ENCODE data around the gene KCNK15.
"Not testable (repeated sequence)": the region's sequence is repeated elsewhere in the genome, so short reads cannot be mapped to it uniquely, and the experiment has no call there.

The KCNK15 gene

DNA sequence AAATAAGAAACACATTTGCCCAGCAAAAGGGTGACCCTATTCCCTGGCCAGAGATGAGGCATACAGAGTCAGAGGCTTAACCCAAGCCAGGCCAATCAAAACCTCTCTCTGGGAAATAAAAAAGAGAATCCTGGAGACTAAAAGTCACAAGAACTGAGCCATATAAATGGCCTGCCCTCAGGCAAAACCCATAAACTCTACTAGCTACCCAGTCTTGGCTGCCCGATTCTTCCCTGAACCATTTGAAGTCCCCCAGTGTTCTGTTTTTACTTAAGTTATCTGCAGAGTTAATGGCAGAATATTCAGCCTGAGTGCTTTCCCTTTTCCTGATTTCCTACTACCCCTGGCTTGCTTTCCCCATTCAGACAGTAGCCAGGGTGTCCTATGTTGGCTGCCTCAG is 13.9 kb downstream of the KCNK15 start:
- DNase-seq = no peak

DNA sequence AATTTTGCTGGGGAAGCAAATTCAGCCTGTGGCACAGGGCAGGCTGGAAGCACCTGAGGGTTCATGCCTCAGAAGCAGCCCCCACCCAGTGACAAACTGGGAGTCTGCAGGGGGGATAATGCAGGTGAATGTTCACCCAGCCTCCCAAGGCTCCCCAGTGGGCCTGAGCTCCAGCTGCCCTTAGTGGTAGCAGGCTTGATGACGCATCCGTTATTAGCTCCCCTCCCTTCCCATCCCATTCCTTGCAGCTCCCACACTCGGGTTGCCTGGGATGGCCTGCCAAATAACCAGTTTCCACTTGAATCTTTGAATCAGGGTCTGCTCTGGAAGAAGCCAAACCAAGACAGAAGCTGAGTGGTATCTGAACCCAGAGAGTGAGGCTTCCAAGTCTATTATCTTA is 15.8 kb downstream of the KCNK15 start:
- no peak for DNase-seq

DNA sequence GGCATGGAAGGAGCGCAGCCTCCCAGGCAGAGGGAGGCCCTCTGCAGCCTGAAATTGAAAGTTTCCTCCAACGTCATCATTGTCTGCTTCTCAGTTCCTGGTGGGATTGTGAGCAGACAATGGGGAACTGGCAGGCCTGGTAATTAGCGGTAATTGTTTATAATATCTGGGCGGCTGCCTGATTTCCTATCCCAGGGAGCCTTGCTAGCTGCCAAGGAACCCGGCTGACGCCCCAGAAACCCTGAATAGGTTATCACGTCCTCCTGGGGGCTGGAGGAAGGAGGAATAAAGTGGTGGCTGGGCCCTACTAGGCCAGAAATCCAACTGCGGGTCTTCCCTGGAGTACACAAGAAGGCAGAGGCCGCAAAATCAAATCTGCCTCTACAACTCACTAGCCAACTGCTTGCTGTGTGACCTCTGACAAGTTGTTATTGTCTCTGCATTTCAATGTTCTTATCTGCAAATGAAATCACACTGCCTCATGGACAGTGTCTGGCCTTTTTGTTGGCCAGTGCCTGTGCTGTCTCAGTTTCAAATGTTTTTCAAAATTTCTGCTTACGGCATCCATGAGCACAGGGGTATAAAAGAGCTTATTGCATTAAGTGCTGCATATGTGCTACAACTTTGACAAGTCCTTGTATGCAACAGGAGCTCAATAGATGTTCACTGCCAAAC is 16.9 kb downstream of the KCNK15 start:
- no peak for DNase-seq

DNA sequence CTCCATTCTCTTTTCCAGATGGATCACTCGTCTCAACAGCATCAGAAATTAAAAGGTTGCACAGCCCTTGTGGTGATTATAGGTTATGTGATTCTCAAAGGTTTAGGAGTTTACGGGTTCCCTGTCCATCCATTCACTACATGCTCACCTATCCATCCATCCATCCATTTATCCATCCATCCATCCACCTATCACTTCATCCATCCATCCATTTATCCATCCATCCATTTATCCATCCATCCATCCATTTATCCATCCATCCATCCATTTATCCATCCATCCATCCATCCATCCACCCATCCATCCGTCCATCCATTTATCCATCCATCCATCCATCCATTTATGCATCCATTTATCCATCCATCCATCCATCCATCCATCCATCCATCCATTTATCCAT is 18.1 kb downstream of the KCNK15 start:
- DNase-seq = not testable (repeated sequence)

- DNase-seq = no peak
Observed at GRCh38 chr20:44765091-44765490, 19.4 kb downstream of the KCNK15 start.

- DNase-seq = no peak
Observed at GRCh38 chr20:44765701-44766347, 20.2 kb downstream of the KCNK15 start.

- no peak for DNase-seq
Observed at GRCh38 chr20:44768256-44768655, 22.6 kb downstream of the KCNK15 start.

DNA sequence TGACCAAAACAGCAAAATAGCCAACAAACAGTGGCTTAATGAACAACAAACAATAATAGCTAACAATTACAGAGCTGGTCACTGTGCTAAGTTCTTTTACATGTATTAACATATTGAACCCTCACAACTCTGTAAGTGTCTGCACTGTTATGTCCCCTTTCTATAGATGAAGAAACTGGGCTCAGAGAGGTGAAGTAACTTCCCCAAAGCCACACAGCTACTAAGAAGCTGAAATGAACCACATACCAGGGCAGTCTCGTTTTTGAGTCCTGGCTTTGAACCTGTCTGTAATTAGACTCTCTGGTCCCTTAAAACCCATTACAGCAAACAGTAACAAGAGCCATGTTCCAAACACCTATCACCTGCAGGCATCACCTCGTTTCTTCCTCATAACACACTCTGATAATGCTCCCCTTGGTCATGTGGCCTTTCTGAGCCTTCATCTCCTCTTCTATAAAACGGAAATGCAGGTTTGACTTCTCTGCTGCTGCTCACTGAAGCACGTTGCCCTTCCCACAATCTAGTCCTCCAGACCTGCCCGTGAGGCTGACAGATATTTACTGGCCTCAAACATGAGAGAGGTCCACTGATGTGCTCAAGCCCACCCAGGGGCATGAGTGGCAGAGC is 23.3 kb downstream of the KCNK15 start:
- no peak for DNase-seq

DNA sequence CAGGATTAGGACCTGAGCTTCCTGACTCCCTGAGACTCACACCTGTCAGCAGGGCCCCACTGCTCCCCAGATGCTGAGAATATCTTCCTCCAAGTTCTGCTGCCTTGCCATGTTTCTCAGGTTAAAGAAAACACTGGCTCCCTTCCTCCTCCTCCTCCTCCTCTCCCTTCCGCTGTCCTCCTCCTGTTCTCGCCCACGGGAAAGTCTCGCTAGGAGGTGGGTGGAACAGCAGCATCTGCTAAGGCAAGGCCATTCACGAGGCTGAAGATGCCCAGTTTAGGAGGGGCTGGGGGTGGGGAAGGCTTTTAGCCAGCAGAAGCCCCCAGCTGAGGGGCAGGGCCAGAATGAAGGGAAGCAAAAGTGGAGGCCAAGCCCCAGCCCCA is 23.8 kb downstream of the KCNK15 start:
- no peak for DNase-seq

- DNase-seq = no peak
Observed at GRCh38 chr20:44770484-44771171, 25.0 kb downstream of the KCNK15 start.

DNA sequence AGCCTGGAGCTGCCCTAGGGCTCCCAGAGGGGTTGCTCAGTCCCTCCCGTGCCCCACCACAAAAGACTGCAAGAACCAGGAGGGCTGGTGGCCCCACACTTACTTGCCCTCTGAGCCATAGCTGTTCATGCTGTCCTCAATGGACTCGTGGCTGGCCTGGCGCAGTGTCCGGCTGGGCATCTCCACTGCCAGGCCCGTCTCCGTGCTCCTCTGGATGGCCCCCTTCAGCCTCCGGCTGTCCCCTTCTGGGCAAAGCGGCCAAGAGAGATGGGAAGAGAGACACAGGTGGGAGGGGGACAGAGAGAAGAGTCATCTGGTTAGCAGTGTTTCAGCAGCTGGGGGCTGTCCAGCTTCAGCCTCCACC is 25.5 kb downstream of the KCNK15 start:
- no peak for DNase-seq

- DNase-seq = no peak
Observed at GRCh38 chr20:44772636-44773035, 27.0 kb downstream of the KCNK15 start.

DNA sequence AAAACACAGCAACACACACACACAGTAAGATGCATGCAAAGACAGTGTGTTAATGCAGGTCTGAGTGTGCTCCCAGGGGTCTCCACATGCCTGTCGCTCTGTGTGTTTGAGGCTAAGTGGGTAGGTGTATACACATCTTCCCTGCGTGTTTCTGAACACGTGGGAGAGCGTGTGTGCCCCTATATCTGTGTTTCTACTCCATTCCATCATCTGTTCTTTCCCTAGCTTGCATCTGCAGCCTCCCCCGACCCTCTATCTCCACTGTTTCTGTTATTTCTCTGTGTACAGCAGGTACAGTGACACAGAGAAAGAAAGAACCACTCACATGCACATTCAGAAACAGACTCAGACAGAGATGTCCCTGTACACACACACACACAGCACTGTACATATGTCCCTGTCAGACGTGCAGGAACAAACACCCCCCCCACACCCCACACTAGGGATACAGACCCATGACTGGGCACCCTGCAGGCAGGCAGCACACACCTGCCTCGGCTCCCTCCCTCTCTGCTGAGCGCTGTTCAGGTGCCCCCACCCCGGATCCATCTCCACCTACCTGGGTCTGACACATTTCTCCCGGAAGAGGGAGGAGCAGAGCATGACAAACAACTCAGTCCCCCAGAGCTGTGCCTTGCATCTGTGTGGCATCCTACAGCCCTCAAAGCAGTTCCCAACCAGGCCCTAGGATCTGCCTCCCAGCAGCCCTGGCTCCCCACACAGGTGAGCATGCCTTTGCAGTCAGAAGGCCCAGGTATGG is 27.6 kb downstream of the KCNK15 start:
- no peak for DNase-seq

DNA sequence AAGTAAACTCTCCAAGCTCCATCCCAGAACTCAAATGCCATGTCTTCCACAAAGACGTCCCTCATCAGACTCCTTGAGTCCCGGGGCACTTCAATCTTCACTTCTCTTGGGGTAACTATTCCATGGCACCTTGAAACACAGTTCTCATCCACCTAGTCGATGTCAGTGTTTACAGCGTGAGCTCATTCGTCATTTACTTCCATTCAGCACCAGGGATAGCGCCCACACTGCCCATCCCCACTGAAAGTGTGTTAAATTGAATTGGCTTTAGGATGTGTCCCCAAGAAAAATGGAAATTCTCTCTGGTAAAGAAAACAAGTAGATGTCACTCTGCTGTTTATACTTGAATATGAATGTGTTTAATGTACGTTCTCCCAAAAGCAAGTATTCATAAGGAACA is 31.3 kb downstream of the KCNK15 start:
- DNase-seq = no peak

- DNase-seq = no peak
Observed at GRCh38 chr20:44780226-44780625, 34.6 kb downstream of the KCNK15 start.

DNA sequence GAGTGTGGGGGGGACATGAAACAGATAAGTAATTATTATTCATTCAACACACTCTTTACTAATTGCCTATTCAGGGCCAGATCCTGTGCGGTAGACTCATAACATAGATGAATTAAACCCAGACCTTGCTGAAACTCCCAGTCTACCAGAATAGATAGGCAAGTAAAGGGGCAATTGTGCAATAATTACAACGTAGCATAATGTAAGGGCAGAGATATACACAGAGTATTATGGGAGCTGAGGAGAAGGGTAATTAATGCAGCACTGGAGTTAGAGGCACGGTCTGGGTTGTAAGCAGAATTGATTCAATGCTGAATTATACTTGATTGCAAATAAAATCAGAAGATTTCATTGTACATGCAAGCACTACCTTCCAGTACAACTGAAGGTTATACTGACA is 35.5 kb downstream of the KCNK15 start:
- DNase-seq = no peak

DNA sequence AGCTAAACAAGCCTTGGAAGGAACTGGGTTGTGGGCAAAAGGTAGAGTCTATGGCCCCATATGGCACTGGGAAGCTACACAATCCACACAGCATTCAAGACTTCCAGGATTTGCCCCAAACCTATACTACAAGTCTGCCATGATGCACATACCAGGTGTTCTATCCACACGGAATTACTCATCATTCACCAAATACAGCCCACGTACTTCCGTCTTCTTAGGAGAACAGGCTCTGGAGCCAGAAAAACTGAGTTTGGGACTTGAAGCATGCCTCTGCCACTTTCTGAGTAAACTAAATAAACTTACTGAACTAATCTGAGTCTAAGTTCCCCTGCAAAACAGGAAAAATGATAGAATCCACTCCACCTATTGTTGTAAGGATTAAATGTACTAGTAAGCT is 36.1 kb downstream of the KCNK15 start:
- no peak for DNase-seq

DNA sequence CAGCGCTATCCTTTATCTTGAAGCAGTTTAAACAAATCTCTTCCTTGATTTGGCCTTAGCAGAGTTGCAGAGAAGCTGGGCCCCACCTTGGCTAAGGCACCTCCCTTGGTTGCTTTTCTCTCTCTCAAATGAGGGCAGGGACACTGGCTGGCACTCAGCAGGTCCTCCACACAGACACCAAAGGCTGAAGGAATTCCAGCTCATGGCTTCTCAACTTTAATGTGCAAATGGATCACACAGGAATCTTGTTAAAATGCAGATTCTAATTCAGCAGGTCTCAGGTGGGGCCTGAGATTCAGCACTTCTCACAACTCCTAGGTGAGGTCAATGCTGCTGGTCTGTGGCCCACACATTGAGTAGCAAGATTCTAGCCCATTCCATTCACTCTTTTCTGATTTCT is 39.0 kb downstream of the KCNK15 start:
- DNase-seq = no peak

DNA sequence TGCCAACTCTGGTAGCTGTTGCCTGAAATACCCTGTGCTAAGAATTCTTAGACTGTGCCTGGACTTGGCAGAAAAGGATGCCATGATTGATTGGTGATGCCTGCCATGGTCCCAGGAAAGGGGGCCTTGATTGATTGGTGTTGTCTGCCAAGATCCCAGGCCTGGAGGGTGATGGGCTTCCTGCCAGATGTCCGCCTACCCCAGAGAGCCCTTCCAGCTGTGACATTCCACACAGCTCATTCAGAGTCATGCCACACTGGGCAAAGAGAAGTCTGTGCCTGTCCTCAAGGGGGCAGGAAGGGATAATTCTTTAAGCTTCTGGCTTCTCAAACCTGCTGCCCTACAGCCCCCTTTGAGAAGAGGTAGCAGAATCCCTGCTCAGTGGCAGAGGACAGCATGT is 40.1 kb downstream of the KCNK15 start:
- no peak for DNase-seq

DNA sequence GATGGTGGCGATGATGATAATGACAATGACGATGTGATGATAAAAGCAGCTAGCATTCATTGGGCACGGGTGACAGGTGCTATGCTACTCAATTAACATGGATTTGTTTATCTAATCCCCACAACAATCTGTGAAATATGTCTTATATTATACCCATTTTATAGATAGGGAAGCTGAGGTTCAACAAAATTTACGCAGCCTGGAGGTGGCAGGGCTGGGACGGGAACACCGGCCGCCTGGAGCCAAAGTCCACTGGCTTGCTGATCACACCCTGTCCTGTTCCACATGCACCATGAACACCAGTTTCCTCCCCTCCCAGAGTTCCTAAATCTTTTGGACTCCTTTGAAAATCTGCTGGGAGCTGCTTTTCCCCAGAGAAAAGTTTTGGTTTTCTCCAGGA is 41.6 kb downstream of the KCNK15 start:
- DNase-seq = no peak

GRCh38 chr20:44788706-44789456 is 43.2 kb downstream of the KCNK15 start:
- no peak for DNase-seq

GRCh38 chr20:44790638-44791393 is 45.2 kb downstream of the KCNK15 start:
- no peak for DNase-seq
